ES-I3 (cell line): ENCODE results near the gene LINGO1.

Source experiments
- H3K36me3 ChIP-seq: 2 replicates; pipeline ENCODE4 v1.6.1; 2013; ENCODE audit warnings: mild to moderate bottlenecking, low read length, control low read depth, moderate library complexity; ENCODE audit not compliant: insufficient read depth
- H3K4me1 ChIP-seq: 2 replicates; pipeline ENCODE4 v1.6.1; 2013; ENCODE audit warnings: mild to moderate bottlenecking, control low read depth, low read length; ENCODE audit not compliant: insufficient read depth
- H3K9ac ChIP-seq: 2 replicates; pipeline ENCODE4 v1.6.1; 2013; ENCODE audit warnings: low read depth, mild to moderate bottlenecking, low read length, moderate library complexity
- H3K9me3 ChIP-seq: 2 replicates; pipeline ENCODE4 v1.6.1; 2013; ENCODE audit warnings: mild to moderate bottlenecking, low read length, moderate library complexity; ENCODE audit not compliant: control insufficient read depth, insufficient read depth

Gene LINGO1

GRCh38 chr15:77564341-77564740 lies 68.4 kb downstream of the LINGO1 start:
- H3K36me3 ChIP-seq: no peaks in the 10 kb centered on the region
- peaks cover 10% of the 10 kb centered on the region for H3K4me1 ChIP-seq
- H3K9me3 ChIP-seq: no peaks in the 10 kb centered on the region
- H3K9ac ChIP-seq: no peak overlapping the region

- peaks cover 4% of the 10 kb centered on the region; the same call in 1 of the 2 replicates for H3K4me1 ChIP-seq
- H3K36me3 ChIP-seq: no peaks in the 10 kb centered on the region
- no peaks in the 10 kb centered on the region for H3K9me3 ChIP-seq
- no peak overlapping the region for H3K9ac ChIP-seq
Measured at GRCh38 chr15:77563623-77564156, 69.0 kb downstream of the LINGO1 start.
